SW 1271 (cell line): ENCODE measurements around the gene MALAT1.

Experiments
- DNase-seq, 2 experiments: peaks; one replicate each; lab custom pipeline; 2025; lab: John Stamatoyannopoulos, UW

The MALAT1 gene

GRCh38 chr11:65540290-65541092, 41.6 kb downstream of the MALAT1 start:
- peak; percentile 62 to 89 for DNase-seq

- DNase-seq = no peak
Observed at GRCh38 chr11:65541093-65541982, 42.5 kb downstream of the MALAT1 start.

- no peak for DNase-seq
Observed at GRCh38 chr11:65542738-65543390, 44.0 kb downstream of the MALAT1 start.

GRCh38 chr11:65545853-65546216, 47.0 kb downstream of the MALAT1 start:
- no peak for DNase-seq

- DNase-seq = peak; percentile 45 to 69
Observed at GRCh38 chr11:65546217-65546958, 47.5 kb downstream of the MALAT1 start.

DNA sequence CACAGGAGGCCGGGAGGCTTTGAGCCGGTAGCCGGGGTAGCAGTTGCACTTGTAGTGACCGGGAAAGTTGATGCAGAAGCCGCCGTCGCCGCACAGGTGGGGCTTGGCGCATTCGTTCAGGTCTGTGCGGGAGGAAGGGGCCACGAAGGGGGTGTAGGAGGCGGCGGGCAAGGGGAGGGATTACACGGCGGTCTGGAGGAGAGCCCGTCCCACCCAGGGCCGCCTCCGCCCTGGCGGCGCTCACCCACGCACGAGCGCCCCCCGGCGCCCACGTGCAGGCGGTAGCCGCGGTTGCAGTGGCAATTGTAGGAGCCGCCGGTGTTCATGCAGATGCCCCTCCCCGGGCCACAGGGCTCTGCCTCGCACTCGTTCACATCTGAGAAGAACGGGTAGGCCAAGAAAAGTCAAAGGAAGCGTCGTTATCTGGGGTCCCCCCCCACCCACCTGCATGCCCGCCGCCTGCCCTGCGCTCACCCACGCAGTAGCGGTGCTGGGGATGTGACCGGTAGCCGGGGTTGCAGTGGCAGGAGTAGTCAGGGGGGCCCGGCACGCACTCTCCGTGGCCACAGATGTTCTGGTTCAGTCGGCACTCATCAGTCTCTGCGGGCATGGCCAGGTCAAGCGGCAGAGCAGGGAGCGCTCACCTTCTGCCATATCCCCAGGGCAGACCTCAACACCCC, 48.7 kb downstream of the MALAT1 start:
- DNase-seq = no peak

DNA sequence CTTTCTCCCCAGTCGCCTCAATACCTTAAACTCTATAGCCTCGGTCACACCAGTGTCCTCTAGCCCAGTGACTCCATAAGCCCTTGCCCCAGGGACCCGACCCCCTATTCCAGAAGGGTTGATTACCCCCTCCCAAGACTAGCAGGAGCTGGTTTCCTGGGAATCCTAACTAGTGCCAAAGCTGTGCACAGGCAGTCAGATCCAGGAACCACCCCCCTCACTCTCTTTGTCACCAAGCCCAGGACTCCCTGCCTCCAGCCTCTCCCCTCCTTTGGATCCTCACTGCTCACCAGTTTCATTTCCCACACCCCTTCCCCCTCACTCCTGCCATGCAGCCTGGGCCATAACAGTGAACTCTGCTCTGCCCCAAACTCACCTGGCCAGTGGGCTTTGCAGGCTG, 49.5 kb downstream of the MALAT1 start:
- no peak for DNase-seq

- DNase-seq = no peak
Observed at GRCh38 chr11:65549096-65549495, 50.3 kb downstream of the MALAT1 start.

GRCh38 chr11:65551572-65552387, 52.9 kb downstream of the MALAT1 start:
- DNase-seq = peak in 1 of 2 experiments; percentile 42

GRCh38 chr11:65552388-65552951, 53.6 kb downstream of the MALAT1 start:
- no peak for DNase-seq

DNA sequence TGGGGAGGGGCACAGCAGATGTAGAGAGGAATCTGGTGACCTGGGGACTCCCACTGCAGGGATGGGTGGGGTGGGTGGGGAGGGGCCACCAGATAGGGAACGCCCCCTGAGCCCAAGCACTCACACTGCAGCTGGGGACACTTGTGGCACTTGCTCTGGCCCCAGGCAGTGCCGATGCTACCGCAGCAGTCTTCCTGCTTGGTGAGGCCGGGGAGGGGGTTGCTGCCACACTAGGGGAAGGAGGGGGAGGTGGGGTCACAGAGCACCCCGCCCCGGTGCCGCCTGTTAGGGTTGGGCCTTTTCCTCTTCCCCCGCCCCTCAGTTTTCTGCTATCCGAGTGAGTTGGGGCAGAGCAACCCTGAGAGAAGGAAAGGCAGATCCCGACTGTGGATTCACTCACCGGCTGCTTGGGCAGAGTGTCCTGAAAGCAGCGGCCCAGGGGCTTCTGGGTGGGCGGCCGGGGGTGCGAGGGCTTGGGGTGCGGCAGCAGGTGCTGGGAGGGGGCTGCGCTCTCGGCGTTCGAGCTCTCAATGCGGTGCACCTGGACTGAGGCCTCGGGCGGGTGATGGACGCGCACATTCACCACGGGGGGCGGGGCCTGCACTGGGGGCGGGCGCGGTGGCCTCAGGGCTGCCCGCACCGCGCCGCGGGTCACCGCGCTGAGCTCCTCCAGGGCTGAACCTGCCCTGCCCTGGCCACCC, 54.6 kb downstream of the MALAT1 start:
- no peak for DNase-seq

GRCh38 chr11:65554057-65554818, 55.4 kb downstream of the MALAT1 start:
- DNase-seq = no peak

GRCh38 chr11:65554842-65555430, 56.1 kb downstream of the MALAT1 start:
- DNase-seq = no peak

DNA sequence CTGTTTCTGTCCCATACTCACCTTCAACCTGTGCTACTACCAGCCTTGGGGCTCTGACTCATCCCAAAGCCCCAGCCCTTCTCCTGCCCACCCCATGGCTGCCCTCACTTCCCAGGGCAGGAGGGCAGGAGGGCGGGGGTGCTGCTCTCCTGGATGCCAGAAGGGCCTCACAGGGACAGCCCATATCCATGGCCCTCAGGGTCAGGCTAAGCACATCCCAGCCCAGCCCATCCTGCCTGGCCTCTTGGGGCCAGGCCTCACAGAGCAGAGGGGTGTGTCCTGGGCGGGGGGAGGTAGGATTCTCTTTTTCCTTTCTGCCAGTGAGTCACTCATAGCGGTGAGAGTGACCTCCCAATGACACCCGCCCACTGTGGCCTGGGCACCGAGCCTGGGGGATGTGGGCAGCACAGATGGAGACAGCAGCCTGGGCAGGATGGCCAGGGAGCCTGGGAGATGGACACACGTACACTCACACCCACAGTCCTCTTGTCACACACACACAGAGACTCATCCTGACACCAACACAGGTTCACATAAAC, 56.9 kb downstream of the MALAT1 start:
- peak; percentile 75 to 92 for DNase-seq
